Measurements from ENCODE around the gene SLC43A2.
"Not testable (repeated sequence)": the region's sequence is repeated elsewhere in the genome, so short reads cannot be mapped to it uniquely, and the experiment has no call there.

The SLC43A2 gene

DNA sequence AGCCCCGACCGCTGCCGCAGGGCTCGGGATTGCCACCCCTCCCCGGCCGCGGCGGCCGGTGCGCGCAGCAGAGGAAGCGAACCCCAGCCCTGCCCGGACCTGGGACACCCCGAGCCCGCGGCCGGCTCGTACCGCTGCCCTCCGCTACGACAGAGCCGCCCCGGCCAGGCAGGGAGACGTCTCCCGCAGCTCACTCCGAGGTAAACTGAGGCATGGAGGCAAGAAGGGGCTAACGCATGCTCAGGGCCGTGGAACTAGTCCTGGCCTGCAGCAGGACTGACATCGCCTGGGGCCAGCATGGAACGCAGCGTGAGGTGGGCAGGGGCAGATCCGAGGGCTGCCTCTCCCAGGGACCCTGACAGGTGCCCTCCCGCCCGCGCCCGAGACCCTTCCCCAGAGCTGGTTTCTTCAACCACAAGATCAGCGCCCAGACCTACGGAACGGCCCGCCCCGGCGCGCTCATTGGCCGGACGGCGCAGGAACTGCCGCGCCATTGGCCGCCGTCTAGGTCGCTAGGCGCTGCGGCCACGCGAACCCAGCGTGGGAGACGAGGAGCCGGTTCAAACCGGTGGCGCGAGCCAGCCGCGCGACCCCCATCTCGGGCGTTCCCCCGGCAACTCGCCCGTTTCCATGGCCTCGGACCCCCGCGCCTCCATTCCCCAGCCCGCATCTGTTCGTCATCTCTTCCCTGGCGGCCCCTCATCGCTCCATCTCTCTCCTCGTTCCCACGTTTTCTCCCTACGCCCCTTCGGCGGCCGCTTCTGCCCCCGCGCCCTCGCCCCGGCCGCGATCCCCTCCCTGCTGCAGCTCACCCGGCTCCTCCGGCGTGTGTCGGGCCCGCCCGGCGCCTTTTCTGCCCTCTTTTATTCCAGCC is at the start of gene SLC43A2:
Gene SLC43A2 (minus strand): TSS at position 853 of the 874 bp plus-strand sequence. CDS start 960 bp downstream, outside the sequence.
- peak; percentile 59 for DNase-seq

DNA sequence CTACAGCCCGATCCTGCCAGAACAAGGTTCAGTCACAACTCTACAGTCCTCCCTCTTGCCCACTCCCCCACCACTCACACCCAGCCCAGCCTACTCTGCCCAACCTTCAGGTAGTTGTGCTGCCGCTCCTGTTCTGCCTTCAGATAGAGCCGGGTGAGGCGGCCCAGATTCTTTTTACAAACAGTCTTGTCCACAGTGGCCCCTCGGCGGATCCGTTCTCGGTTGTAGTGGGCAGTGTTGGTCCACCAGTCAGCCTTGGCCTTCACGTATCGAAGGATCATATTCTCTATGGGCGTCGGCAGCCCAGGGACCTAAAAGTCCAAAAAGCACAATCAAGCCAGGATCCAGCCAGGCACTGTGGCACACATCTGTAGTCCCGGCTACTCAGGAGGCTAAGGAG is 47.8 kb upstream of the SLC43A2 start:
- no peak for DNase-seq

DNA sequence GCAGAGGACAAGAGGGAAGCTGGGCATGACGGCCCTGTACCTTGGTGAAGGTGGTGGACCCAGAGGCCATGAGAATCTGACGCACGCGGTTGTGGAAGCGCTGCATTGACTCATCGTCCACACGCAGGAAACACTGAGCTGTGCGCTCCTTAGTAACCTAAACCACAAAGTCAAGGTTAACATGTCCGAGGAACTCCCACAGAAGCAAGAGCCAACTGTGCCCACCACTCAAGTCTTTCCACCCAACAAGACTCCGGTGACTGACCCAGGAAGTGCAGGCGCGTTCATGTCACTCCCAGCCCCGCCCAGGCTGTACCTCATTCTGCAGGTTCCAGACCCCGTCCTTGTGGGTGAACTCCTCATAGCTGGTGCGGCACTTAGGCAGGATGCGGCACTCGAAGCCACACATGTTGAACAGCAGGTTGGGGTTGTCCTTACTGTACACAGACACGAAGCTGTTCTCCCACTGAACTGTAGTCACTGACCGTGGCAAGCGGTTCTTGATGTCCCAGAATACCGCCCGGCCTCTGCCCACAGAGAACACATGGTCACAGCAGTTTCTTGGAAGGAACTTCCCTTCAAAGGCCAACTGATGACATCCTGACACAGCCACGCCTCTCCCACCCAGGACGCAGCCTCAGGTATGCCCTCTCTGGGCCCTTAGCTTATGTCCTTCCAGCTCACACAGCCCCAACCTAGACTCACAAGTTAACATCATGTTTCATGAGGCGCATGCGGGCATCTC is 44.6 kb upstream of the SLC43A2 start:
- DNase-seq = no peak

DNA sequence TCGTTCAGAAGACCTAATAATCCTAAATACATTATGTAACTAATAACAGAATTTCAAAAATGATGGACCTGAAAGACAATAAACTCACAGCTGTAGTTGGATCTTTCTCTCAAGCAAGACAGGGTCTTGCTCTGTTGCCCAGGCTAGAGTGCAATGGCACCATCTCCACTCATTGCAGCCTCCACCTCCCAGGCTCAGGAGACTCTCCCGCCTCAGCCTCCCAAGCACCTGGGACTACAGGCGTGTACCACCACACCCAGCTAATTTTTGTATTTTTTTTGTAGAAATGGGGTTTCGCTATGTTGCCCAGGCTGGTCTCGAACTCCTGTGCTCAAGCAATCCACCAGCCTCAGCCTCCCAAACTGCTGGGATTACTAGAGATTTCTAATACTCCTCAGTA is 35.3 kb upstream of the SLC43A2 start:
- not testable (repeated sequence) for DNase-seq

DNA sequence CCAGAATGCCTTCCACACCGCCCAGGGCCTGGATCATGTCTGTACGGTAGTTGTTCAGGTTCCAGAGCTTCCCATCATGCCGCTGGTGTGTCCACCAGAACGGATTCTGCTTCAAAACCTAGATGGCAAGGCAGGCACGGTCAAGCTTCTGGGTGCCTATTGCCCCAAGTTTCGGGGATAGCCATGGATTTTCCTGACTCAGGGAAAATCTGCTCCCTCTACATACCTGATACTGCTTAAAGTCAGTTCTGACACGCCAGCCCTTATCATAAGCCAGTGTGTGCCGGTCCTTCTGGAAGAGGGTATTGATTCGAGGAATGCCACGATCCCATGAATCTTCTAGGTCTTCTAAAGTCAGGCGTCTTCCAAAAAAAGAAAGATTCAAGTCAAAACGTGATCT is 32.4 kb upstream of the SLC43A2 start:
- DNase-seq = no peak

DNA sequence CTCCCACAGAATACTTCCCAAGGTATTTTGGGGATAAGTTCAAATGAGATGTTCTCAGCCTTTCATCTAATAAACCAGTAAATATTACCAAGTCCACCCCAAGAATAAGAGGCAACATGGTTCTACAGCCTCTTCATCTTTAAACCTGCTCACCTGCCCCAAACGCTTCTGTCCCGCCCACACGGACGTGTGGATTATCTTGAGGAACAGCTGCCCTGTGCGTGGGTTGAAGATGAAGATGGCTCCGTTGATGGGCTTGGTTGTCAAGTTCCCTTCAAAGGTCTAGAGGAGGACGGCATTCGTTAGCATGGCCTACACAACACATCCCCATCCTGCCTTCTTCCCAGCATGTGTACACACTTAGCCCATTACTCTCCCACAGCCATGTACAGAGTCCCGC is 29.5 kb upstream of the SLC43A2 start:
- no peak for DNase-seq

DNA sequence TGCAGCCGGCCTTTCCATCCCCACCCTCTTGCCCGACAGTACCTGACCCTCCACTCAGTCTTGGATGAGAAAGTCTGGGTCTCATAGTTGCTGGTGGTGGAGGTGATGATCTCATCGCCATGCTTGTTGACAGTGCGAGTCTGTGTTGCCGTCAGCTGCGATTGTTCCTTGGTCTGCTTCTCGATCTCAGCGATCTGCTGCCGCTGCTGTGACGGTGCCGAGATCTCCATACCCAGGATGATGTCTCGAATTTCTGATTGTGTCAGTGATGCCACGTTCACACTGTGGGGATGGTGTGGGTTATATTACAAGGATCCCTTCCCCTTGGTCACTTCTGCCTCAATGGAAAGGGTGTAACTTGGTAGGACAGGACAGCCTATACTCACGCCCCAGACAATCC is 25.1 kb upstream of the SLC43A2 start:
- DNase-seq = no peak

DNA sequence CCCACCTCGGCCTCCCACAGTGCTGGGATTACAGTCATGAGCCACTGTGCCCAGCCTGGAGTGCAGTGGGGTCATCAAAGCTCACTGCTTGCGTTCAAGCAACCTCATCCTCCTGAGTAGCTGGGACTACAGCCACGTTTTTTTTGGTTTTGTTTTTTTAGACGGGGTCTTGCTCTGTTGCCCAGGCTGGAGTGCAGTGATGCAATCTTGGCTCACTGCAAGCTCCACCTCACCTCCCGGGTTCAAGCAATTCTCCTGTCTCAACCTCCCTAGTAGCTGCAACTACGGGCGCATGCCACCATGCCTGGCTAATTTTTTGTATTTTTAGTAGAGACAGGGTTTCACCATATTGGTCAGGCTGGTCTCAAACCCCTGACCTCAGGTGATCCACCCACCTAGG is 24.2 kb upstream of the SLC43A2 start:
- DNase-seq = not testable (repeated sequence)

DNA sequence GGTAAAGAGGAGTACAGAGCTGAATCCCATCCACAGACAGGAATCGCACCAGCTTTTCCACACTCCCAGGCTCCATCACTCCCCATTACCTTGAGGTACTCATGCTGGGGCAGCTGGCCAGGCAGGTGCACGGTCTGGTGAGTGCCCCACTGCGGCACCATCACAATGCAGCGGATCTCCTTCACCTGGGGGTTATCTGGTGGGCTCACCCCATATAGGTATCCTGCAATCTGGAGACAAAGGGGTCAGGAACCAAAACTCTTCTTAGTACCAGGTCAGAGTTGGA is 22.9 kb upstream of the SLC43A2 start:
- no peak for DNase-seq

DNA sequence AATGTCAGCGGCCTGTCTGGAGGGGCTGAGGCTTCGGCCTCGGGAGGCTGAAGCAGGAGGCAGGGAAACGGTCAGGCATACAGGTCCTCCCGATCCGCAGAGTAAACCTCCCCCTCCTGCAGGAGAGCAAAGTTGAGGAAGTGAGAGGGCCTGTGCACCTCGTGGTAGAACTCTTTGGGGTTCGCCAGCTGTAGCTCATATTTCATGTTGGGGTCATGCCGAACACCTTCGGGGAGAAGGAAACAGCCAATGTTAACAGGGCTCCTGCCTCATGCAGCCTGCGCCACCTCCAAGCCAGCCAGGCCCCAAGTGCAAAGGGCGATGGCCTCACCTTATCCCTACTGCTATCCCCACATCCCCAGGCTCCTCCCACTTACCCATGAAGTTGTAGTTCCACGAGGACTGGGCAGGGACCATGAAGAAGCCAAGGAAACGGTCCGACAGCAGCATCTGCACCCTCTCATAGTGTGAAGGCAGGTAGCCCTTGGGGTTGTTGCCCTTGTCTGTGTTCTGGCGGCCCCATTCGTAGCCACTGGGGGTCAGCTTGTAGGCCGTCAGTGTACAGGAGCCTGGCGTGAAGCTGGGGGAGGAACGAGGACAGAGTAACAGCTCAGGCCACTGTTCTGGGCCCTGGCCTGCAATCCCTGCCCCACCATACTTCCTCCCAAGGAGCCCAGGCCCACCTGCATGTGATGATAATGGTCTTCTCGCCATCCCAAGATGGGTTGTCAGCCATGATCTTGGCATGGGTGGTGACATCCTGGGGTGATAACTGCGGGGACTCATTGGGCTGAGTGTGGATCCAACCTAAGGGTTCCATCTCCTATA is 22.3 kb upstream of the SLC43A2 start:
- DNase-seq = no peak

DNA sequence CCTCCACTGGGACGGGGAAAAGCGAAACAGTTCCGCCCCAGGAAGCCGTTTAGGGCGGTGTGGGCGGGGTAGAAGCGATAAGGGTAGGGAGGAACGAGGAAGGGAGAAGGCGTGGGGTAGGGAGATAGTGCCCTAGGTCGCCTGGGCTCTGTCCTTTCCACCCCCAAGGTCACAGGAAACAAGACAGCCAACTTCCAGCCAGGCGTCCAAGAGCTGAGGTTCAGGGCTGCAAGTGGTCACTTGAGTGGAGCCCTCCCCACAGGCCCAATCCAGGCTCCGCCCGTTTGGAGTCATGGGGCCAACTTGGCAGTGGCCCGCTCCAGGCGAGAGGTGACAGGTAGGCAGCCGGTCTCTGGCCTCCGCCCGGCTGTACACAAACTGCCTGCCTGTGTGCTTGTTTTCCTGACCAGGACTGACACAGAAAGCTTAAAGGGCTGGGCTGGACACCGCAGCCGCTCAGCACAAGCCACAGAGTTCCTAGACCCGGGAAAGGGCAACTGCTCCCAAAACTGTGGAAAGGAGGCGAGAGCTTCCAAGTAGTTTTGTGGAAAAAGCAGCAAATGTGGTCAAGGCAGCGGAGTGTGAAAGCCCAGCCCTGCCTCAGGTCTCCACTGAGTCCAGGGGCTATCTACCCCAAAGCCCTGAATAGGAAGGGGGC is 21.3 kb upstream of the SLC43A2 start, which contains the start of gene RILP:
Gene RILP (minus strand): TSS at position 23 of the 658 bp plus-strand sequence. CDS start 62 bp downstream, outside the sequence.
- no peak for DNase-seq

DNA sequence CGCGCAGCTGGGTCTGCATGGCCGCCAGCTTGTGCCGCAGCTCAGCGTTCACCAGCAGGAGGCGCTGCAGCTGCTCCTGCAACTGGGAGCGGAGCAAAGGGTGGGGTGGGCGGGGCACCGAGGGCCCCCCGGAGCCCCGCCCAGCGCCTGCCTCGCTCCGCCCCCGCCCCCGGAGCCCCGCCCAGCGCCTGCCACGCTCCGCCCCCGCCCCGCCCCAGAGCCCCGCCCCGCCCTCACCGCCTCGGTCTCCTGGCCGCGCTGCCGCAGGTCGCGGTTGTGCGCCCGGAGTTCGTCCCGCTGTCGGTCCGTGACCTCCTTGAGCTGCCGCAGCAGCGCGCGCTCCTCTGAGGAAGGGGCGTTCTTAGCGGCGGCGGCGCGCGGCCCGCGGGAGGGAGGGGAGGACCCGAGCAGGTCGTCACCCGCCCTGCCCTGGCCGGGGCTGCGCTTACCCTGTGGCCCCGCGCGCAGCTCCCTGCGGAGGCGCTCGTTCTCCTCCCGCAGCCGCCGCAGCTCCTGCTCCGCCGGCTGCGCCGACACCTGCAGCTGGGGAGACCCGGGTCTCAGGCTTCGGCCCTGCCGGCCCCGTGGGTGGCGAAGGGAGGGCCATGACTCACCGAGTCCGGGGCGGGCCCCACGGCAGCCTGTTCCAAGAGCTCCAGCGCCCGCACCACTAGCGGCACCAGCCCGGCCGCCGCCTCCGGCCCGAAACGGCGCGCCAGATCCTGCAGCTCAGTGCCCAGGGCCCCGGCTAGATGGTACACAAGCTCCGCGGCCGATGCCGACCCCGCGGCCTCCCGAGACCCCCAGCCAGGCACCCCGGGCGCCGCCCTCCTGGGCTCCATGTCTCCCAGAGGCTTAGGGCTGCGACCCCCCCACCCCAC is 20.6 kb upstream of the SLC43A2 start:
- peak; percentile 63 for DNase-seq

DNA sequence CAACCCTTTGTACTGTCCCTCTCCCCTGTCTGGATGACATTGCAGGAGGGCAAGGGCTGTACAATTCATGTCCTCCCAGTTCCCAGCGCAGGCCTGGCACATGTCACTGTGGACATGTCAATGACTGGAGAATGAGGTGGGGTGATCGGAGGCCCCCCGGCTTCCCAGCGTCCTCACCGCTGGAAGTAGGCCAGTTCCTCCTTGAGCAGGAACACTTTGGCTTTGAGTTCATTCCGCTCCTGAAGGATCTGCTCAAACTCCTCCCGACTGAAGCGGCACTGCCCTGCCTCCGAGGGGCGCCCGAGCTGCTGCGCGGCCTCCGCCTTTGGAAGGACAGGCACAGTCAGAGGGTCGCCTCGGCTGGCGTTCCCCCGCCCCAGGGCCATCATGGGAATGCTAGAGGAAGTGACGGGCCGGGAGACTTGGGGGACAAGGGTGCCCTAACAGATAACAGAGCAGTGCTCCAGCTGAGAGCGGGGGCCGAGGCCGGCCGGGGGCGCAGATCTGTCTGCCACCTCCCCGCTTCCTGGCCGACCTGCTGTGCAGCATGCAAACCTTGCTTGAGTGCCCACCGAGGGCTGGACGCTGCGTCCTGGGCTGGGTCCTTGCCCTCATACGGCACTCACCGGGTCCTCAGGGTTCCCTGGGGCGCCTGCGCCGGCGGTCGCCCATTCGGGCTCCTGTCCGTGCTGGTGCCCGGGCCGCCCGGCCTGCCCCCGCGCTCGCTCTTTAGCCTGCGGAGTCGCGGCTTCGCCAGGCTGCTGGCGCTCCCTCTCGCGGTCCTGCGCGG is 19.7 kb upstream of the SLC43A2 start:
- no peak for DNase-seq

DNA sequence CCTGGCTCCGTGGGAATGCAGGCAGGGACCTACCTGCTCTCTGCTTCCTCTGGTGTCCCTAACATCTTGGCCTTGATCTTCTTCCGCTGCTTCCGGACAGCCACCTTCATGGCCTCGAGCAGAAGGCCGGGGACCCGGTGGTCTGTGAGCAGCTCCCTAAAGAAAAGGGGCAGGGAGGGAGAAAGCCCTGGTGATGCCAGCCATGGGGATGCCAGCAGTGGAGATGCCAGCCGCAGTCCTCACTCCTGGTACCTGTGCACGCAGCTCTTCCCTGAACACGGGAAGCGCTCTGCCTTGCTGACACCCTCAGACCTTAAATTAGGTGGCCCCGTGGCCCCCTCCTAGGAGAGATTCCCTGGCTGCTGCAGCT is 19.2 kb upstream of the SLC43A2 start:
- no peak for DNase-seq

DNA sequence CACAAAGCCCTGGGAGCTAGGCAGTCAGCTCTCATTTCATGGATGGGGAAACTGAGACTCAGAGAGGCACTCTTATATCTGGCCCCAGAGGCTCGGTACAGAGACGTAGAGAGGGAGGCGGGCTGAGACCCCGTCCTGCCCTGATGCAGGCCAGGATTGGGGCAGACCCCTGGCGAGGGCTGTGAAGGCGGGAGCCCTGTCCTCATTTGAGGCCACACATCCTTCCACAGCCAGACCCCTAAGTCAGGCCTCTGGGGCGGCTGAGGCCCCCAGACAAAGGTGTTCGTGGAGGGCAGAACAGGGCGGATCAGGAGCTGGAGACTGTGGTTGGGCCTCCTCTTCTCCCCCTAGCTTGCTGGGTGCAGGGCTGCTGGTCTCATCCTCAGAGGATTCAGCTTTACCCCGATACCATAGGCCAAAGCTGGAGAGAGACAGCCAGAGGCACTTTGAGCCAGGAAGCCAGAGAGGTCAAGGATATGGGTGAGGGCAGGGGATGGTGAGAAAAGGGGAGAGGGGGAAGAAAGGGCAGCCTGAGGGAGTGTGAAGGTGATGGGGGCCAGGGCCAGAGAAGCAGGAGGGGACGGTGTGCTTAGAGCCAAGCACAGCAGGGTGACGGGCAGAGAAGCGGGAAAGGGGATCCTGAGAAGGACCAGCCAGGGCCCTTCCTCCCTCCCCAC is 17.7 kb upstream of the SLC43A2 start:
- DNase-seq = no peak

DNA sequence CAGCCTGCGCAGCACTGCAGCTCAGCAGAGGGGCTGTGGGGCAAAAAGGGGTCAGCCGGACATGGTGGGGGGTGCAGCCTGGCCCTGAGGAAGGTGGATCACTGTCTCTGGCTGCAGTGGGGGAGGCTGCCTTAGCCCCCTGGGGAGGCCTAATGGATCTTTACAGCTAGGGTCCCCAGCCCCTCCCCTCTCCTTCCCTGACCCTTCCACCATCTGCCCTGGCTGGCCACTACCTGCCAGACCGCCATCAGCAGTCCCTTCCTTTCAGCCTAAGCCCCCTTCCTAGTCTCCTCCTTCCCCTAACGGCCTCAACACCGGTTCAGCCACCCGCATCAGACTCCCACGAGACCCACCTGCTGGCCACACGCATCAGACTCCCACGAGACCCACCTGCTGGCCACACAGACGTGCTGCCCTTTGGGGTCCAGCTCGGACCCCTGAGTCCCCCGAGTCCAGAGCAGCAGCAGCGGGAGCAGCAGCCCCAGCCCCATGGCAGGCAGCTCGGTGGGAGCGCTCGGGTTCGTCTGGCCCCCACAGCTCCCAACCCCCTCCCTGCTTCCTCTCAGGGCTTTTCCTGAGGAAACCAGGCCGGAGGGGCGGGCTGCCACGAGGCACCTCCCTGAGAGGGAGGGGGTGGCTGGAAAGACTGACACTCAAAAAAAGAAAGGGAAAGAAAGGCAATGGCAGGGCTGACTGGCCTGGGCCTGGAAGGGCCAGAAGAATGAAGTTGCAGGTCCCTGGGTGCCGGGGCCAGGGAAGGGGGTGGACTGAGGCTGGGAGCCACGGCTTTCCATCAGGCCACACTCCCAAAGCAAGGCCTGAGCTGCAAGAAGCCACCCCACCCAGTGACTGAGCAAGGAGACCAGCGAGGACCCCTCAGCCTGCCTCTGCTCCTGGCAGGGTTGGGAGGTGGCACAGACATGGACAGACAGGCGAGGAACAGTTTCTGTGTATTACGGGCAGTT is 16.9 kb upstream of the SLC43A2 start, which contains the start of gene SCARF1:
Gene SCARF1 (minus strand): TSS at position 526 of the 965 bp plus-strand sequence. CDS start 35 bp downstream, at position 491.
- DNase-seq = no peak

DNA sequence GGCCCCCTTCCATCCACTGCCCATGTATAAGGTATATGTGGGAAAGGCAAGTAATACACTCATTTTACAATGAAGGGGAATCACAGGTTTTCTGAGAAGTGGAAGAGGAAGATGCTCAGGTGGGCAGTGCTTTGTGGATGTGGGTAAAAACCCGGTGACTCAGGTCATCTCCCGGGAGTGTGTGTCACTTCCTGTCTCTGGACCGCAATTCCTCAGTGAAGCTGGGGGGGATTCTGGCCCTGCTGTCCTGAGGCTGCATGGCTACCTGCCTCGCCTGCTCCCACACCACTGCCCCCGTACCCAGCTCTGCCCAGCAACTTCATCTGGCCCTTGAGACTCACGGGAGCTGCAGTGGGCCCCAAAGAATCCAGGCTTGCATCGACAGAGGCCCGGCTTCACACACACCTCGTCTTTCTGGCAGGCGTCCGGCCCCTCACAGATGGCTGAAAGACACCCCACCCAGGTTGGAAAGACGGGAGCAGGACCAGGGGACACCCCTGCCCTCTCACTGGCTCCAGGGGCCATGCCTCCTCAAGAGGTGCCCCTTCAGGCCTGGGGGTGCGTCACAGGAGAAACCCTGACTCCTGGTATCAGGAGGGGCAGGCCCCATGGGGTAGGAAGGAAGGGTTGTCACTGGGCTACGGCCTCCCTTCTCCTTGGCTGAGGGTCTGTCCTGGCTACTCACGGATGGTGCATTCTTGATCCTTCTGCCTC is 16.0 kb upstream of the SLC43A2 start:
- DNase-seq = no peak

DNA sequence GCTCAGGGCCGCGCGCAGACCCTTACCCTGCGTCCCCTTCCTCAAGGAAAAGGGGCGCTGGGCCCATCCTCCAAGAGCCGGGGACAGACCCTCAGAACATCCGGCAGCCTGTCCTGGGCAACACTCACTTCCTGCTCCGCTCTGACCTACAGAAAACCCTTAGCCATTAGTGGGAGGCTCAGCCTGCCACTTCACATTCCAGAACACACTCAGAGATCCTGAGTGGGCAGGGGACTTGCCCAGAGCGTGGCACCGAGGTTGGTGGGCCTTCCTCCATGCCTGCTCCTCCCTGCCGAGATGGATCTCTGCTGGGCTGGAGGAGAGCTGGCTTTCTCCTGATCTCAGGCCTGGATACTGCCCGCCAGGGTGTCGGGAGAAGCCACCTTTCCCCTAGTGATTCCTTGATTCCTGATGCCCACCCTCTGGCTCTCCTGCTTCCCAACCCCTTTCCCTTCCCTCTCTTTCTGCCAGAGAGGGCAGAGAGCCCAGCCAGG is 15.4 kb upstream of the SLC43A2 start:
- no peak for DNase-seq

Measured in NCI-H2227 treated with DMSO at 0.1 percent for 48 hours (cell line).